Measurements from ENCODE around the gene ARMC6.
"Not testable (repeated sequence)": the region's sequence is repeated elsewhere in the genome, so short reads cannot be mapped to it uniquely, and the experiment has no call there.

ARMC6 gene

GRCh38 chr19:18999016-18999758, 34.2 kb upstream of the ARMC6 start:
- no peaks in the 10 kb centered on the region for H3K9me3 Mint-ChIP-seq
- H3K4me1 Mint-ChIP-seq (ENCODE audit: low read depth), result peaks cover 22% of the 10 kb centered on the region
- no peak overlapping the region for H3K4me3 Mint-ChIP-seq
- H3K27ac Mint-ChIP-seq, result peak overlapping the region; percentile 44
- no peaks in the 10 kb centered on the region for H3K27me3 Mint-ChIP-seq
- intact Hi-C loops (cut with micrococcal nuclease), result no loop called here
- peaks cover 100% of the 10 kb centered on the region for H3K36me3 Mint-ChIP-seq (ENCODE audit: low read depth)

DNA sequence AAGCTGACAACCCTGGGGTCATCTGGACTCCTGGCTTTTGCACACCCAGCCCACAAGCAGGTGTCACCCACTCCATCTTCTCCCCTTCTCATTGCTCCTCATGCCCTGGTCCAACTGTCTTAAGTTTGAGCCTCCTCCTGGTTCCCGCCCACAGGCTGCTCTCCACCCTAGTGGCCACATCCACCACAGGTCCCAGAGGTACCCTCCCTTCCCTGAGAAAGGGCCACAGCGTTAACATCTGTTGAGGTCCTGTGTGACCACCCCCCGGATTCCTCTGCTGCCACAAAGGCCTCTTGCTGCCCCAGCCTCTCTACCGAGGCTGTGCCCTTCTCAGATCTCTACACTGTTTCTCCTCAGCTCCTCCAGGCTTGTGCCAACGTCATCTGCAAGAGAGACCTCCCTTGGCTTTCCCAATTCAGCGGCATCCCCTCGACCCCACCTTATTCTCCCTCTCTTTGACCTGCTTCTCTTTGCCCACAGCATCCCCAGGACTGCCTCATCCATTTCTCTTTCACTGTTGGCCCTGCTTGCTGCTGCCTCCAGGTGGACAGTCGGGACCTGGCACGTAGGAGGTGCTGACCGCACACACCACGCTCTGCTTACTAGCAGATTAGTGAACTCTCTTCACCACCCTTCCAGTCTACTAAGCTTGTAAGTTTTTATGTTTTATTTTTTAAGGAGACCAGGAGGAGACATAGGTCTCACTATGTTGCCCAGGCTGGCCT, 33.3 kb upstream of the ARMC6 start:
- intact Hi-C loops (cut with micrococcal nuclease), result no loop called here
- Mint-ChIP-seq H3K27ac (no peak overlapping the region), H3K4me1 (ENCODE audit: low read depth) (peaks cover 22% of the 10 kb centered on the region), H3K27me3 (no peaks in the 10 kb centered on the region), H3K36me3 (ENCODE audit: low read depth) (peaks cover 100% of the 10 kb centered on the region), H3K4me3 (no peak overlapping the region), H3K9me3 (no peaks in the 10 kb centered on the region)

DNA sequence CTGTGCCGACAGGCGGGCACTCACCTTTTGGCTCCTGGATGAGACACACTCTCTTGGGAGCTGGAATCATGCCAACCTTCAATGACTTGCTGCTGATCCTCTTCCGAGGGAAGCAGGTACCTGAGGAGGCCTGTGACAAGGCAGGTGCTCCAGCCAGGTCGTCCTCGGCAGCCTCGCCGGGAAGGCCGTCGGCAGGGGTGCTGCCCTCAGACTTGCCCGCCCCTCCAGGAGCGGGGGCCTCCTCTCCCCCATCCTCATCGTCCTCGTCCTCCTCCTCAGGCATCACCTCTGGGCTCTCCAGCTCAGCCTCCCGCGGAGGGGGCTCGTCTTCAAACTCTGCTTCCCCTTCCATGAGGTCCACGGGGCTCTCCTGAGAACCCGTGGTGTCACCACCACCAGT, 29.3 kb upstream of the ARMC6 start:
- H3K9me3 Mint-ChIP-seq, result no peaks in the 10 kb centered on the region
- intact Hi-C loops (cut with micrococcal nuclease), result no loop called here
- no peaks in the 10 kb centered on the region for H3K27me3 Mint-ChIP-seq
- no peak overlapping the region for H3K27ac Mint-ChIP-seq
- peaks cover 8% of the 10 kb centered on the region for H3K4me1 Mint-ChIP-seq (ENCODE audit: low read depth)
- peaks cover 100% of the 10 kb centered on the region for H3K36me3 Mint-ChIP-seq (ENCODE audit: low read depth)
- no peak overlapping the region for H3K4me3 Mint-ChIP-seq

- Mint-ChIP-seq H3K36me3 (ENCODE audit: low read depth) (peaks cover 100% of the 10 kb centered on the region), H3K27ac (no peak overlapping the region)
- intact Hi-C loops (cut with micrococcal nuclease), result no loop called here
Measured at GRCh38 chr19:19006213-19006612, 27.2 kb upstream of the ARMC6 start.

DNA sequence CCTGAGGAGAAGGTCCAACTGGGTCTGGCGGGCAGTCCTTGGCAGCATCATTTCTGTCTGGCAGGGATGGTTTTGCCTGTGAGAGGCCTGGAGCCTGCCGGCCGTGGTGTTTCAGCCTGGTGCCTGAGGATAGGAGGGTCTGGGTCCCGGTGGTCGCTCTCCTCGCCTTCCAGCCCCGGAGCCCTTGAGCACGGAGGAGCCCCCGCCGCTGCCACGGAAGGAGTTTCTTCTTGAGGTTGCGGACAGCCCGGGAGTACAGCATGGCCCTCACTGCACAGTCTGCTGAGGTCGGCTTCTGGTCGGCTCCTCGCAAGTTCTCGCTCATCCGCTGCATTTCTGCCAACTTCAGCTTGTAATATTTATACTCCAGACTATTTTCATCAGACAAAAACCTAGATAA, 23.5 kb upstream of the ARMC6 start:
- Mint-ChIP-seq H3K4me1 (ENCODE audit: low read depth) (no peaks in the 10 kb centered on the region), H3K36me3 (ENCODE audit: low read depth) (peaks cover 100% of the 10 kb centered on the region), H3K4me3 (no peak overlapping the region), H3K27me3 (no peaks in the 10 kb centered on the region), H3K9me3 (no peaks in the 10 kb centered on the region), H3K27ac (no peak overlapping the region)
- intact Hi-C loops (cut with micrococcal nuclease), result no loop called here

More at GRCh38 chr19:19006213-19006612, 27.2 kb upstream of the ARMC6 start:
- Mint-ChIP-seq H3K4me3 (no peak overlapping the region), H3K27me3 (no peaks in the 10 kb centered on the region), H3K9me3 (no peaks in the 10 kb centered on the region), H3K4me1 (ENCODE audit: low read depth) (no peaks in the 10 kb centered on the region)

- Mint-ChIP-seq H3K4me3 (no peak overlapping the region), H3K9me3 (no peaks in the 10 kb centered on the region), H3K4me1 (ENCODE audit: low read depth) (no peaks in the 10 kb centered on the region), H3K27me3 (no peaks in the 10 kb centered on the region), H3K27ac (no peak overlapping the region), H3K36me3 (ENCODE audit: low read depth) (peaks cover 99% of the 10 kb centered on the region)
- intact Hi-C loops (cut with micrococcal nuclease), result no loop called here
Measured at GRCh38 chr19:19010551-19010950, 22.9 kb upstream of the ARMC6 start.

- H3K9me3 Mint-ChIP-seq, result no peaks in the 10 kb centered on the region
- H3K4me3 Mint-ChIP-seq, result no peak overlapping the region
- H3K36me3 Mint-ChIP-seq (ENCODE audit: low read depth), result peaks cover 95% of the 10 kb centered on the region
- H3K27ac Mint-ChIP-seq, result no peak overlapping the region
- intact Hi-C loops (cut with micrococcal nuclease), result no loop called here
- H3K27me3 Mint-ChIP-seq, result no peaks in the 10 kb centered on the region
- peaks cover 18% of the 10 kb centered on the region for H3K4me1 Mint-ChIP-seq (ENCODE audit: low read depth)
Measured at GRCh38 chr19:19021115-19021514, 12.3 kb upstream of the ARMC6 start.

GRCh38 chr19:19022380-19022961, 10.9 kb upstream of the ARMC6 start:
- Mint-ChIP-seq H3K4me1 (ENCODE audit: low read depth) (peaks cover 32% of the 10 kb centered on the region), H3K4me3 (no peak overlapping the region), H3K36me3 (ENCODE audit: low read depth) (peaks cover 95% of the 10 kb centered on the region), H3K27me3 (no peaks in the 10 kb centered on the region), H3K9me3 (no peaks in the 10 kb centered on the region), H3K27ac (peak overlapping the region; percentile 41)
- intact Hi-C loops (cut with micrococcal nuclease), result no loop called here

GRCh38 chr19:19023376-19023775, 10.0 kb upstream of the ARMC6 start:
- Mint-ChIP-seq H3K36me3 (ENCODE audit: low read depth) (peaks cover 95% of the 10 kb centered on the region), H3K4me1 (ENCODE audit: low read depth) (peaks cover 41% of the 10 kb centered on the region), H3K27ac (peak overlapping the region; percentile 41)
- H3K27me3 Mint-ChIP-seq; H3K4me3 Mint-ChIP-seq; intact Hi-C loops (cut with micrococcal nuclease); H3K9me3 Mint-ChIP-seq: not testable (repeated sequence)

GRCh38 chr19:19025861-19026260, 7.5 kb upstream of the ARMC6 start:
- no peak overlapping the region for H3K4me3 Mint-ChIP-seq
- no peak overlapping the region for H3K27ac Mint-ChIP-seq
- peaks cover 100% of the 10 kb centered on the region for H3K36me3 Mint-ChIP-seq (ENCODE audit: low read depth)
- intact Hi-C loops (cut with micrococcal nuclease), result no loop called here
- H3K9me3 Mint-ChIP-seq, result no peaks in the 10 kb centered on the region
- peaks cover 41% of the 10 kb centered on the region for H3K4me1 Mint-ChIP-seq (ENCODE audit: low read depth)
- no peaks in the 10 kb centered on the region for H3K27me3 Mint-ChIP-seq

DNA sequence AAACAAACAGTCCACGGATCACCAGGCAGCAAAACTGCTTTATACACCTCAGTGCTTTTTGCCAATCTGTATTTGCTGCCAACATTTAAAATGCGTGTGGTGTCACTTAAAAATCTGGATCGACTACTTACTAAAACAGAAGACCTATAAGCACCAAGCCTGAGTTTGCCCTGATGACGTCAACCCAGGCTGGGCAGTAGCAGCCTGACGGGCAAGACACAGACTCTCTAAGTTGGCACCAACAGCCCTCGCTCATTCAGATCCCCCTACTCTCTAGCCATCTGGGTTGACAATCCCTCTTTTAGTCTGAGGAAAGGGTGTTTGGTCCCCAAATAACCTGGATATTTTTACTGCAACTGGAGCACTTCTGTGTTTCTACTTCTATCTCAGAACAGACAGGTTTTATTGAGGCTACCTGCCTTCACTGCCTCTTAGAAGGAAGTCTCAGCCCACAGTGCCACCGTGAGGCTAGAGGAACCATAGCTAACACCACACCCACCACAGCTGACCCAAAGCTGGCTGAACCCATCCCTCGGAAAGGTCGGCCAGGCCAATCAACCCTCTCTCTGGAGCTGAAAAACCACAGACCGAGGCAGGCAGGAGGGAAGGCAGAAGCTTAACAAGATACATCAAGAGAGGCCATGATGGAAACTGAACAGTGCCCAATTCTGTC, 7.0 kb upstream of the ARMC6 start:
- Mint-ChIP-seq H3K36me3 (ENCODE audit: low read depth) (peaks cover 98% of the 10 kb centered on the region), H3K27ac (no peak overlapping the region), H3K9me3 (no peaks in the 10 kb centered on the region), H3K27me3 (no peaks in the 10 kb centered on the region), H3K4me1 (ENCODE audit: low read depth) (peaks cover 41% of the 10 kb centered on the region), H3K4me3 (no peak overlapping the region)
- intact Hi-C loops (cut with micrococcal nuclease), result no loop called here

GRCh38 chr19:19027228-19027627, 6.2 kb upstream of the ARMC6 start:
- Mint-ChIP-seq H3K27ac (no peak overlapping the region), H3K4me3 (no peak overlapping the region), H3K9me3 (no peaks in the 10 kb centered on the region), H3K27me3 (no peaks in the 10 kb centered on the region), H3K36me3 (ENCODE audit: low read depth) (peaks cover 93% of the 10 kb centered on the region), H3K4me1 (ENCODE audit: low read depth) (peaks cover 45% of the 10 kb centered on the region)
- intact Hi-C loops (cut with micrococcal nuclease), result no loop called here

DNA sequence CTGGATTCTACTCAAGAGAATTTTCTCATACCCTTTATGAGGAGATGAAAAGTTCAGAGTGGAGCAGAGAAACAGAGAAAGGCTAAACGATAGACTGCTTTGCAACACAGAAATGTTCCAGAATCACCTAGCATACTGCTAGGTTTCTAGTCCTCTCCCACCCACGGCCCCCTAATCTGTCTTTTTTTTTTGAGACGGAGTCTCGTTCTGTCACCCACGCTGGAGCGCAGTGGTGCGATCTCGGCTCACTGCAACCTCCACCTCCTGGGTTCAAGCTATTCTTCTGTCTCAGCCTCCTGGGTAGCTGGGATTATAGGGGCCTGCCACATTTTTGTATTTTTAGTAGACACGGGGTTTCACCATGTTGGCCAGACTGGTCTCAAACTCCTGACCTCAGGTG, 4.9 kb upstream of the ARMC6 start:
- Mint-ChIP-seq H3K27ac (no peak overlapping the region), H3K4me1 (ENCODE audit: low read depth) (peaks cover 37% of the 10 kb centered on the region), H3K36me3 (ENCODE audit: low read depth) (peaks cover 86% of the 10 kb centered on the region), H3K27me3 (no peaks in the 10 kb centered on the region), H3K9me3 (no peaks in the 10 kb centered on the region), H3K4me3 (no peak overlapping the region)
- intact Hi-C loops (cut with micrococcal nuclease), result no loop called here

GRCh38 chr19:19031891-19032290, 1.5 kb upstream of the ARMC6 start:
- Mint-ChIP-seq H3K27me3 (no peaks in the 10 kb centered on the region), H3K4me1 (ENCODE audit: low read depth) (peaks cover 46% of the 10 kb centered on the region), H3K4me3 (peak overlapping the region; percentile 80), H3K27ac (peak overlapping the region; percentile 78), H3K9me3 (no peaks in the 10 kb centered on the region), H3K36me3 (ENCODE audit: low read depth) (peaks cover 56% of the 10 kb centered on the region)
- intact Hi-C loops (cut with micrococcal nuclease), result no loop called here

Data from dendritic cell treated with granulocyte-macrophage colony-stimulating factor and Interleukin-4, amounts not matched to agents 40 ng/mL and 50 ng/mL, for 4 days (primary cell).